GM10847 (cell line): ENCODE results near the gene ARSA.

Experiments
- POLR2A ChIP-seq: IDR thresholded peaks from 2 replicates; pipeline ENCODE4 v1.6.1; 2011; ENCODE audit not compliant: insufficient read length; ENCODE audit errors: extremely low read depth

Gene ARSA

GRCh38 chr22:50660306-50660705 lies 32.4 kb upstream of the ARSA start:
- TF ChIP-seq POLR2A, result no peak

- TF ChIP-seq POLR2A, result no peak
These were observed 30.0 kb upstream of the ARSA start for GRCh38 chr22:50657925-50658324.

- no peak for TF ChIP-seq POLR2A
These were observed 28.4 kb upstream of the ARSA start for GRCh38 chr22:50656122-50657070.

GRCh38 chr22:50653256-50653655 lies 25.3 kb upstream of the ARSA start:
- TF ChIP-seq POLR2A, result no peak

GRCh38 chr22:50641696-50642607 lies 14.0 kb upstream of the ARSA start:
- no peak for TF ChIP-seq POLR2A

GRCh38 chr22:50640857-50641647 lies 13.1 kb upstream of the ARSA start:
- TF ChIP-seq POLR2A, result no peak

GRCh38 chr22:50635591-50635990 lies 7.6 kb upstream of the ARSA start:
- no peak for TF ChIP-seq POLR2A

- no peak for TF ChIP-seq POLR2A
These were observed 5.8 kb upstream of the ARSA start for GRCh38 chr22:50633771-50634170.

GRCh38 chr22:50633086-50633485 lies 5.1 kb upstream of the ARSA start:
- no peak for TF ChIP-seq POLR2A

GRCh38 chr22:50630376-50630775 lies 2.4 kb upstream of the ARSA start:
- TF ChIP-seq POLR2A, result no peak

GRCh38 chr22:50628543-50629134 lies 687 bp upstream of the ARSA start:
- TF ChIP-seq POLR2A, result no peak

- TF ChIP-seq POLR2A, result no peak
These were observed 906 bp downstream of the ARSA start for GRCh38 chr22:50626850-50627641.

GRCh38 chr22:50626314-50626849 lies 1.6 kb downstream of the ARSA start:
- no peak for TF ChIP-seq POLR2A
